Activated CD4-positive, CD25-positive, alpha-beta regulatory T cell treated with anti-CD3 and anti-CD28 coated beads, Interleukin-2, amount 50 U/mL, for 16 hours (primary cell): ENCODE data around the gene VARS1.
"Not testable (repeated sequence)": the region's sequence is repeated elsewhere in the genome, so short reads cannot be mapped to it uniquely, and the experiment has no call there.

Experiments
- DNase-seq: peaks from one replicate; pipeline ENCODE4 v3.0.0-alpha.2; 2020; ENCODE audit warnings: low read depth, low spot score

The VARS1 gene

GRCh38 chr6:31822036-31822821, 26.7 kb upstream of the VARS1 start:
- DNase-seq = peak; percentile 43

GRCh38 chr6:31821301-31822035, 25.9 kb upstream of the VARS1 start:
- DNase-seq = peak; percentile 42

GRCh38 chr6:31820399-31820798, 24.8 kb upstream of the VARS1 start:
- DNase-seq = not testable (repeated sequence)

GRCh38 chr6:31819871-31820299, 24.3 kb upstream of the VARS1 start:
- DNase-seq = no peak

- not testable (repeated sequence) for DNase-seq
Measured at GRCh38 chr6:31817929-31818511, 22.5 kb upstream of the VARS1 start.

GRCh38 chr6:31817133-31817928, 21.8 kb upstream of the VARS1 start:
- DNase-seq = not testable (repeated sequence)

- peak; percentile 57 for DNase-seq
Measured at GRCh38 chr6:31815025-31815838, 19.7 kb upstream of the VARS1 start, which contains the start of the genes HSPA1A and HSPA1L. TSS of gene HSPA1A (plus strand) at chr6:31815543. CDS start at chr6:31815757, 214 bp downstream. TSS of gene HSPA1L (minus strand) at chr6:31815283. CDS start at chr6:31811972, 3,311 bp downstream.

GRCh38 chr6:31814677-31815024, 19.1 kb upstream of the VARS1 start:
- DNase-seq = peak; percentile 58

- no peak for DNase-seq
Measured at GRCh38 chr6:31813465-31813849, 17.9 kb upstream of the VARS1 start.

- no peak for DNase-seq
Measured at GRCh38 chr6:31811645-31812044, 16.1 kb upstream of the VARS1 start.

- DNase-seq = not testable (repeated sequence)
Measured at GRCh38 chr6:31808599-31808998, 13.0 kb upstream of the VARS1 start.

- peak; percentile 85 for DNase-seq
Measured at GRCh38 chr6:31806470-31807272, 11.1 kb upstream of the VARS1 start, which contains the start of gene LSM2. TSS of gene LSM2 (minus strand) at chr6:31806966. CDS start at chr6:31806757, 209 bp downstream.

GRCh38 chr6:31805939-31806469, 10.5 kb upstream of the VARS1 start:
- DNase-seq = no peak

- DNase-seq = not testable (repeated sequence)
Measured at GRCh38 chr6:31801031-31801927, 5.7 kb upstream of the VARS1 start.

GRCh38 chr6:31799781-31800180, 4.2 kb upstream of the VARS1 start:
- DNase-seq = no peak

GRCh38 chr6:31797588-31797987, 2.0 kb upstream of the VARS1 start:
- no peak for DNase-seq

- no peak for DNase-seq
Measured at GRCh38 chr6:31796993-31797385, 1.4 kb upstream of the VARS1 start.

GRCh38 chr6:31794866-31795615, 511 bp downstream of the VARS1 start:
- no peak for DNase-seq
